GM19468 (cell line): ENCODE results near the gene DIRAS1.
"Not testable (repeated sequence)": the region's sequence is repeated elsewhere in the genome, so short reads cannot be mapped to it uniquely, and the experiment has no call there.

Source experiments
- ATAC-seq: cut with Tn5 transposase; IDR thresholded peaks from one replicate; pipeline ENCODE4 v1.9.1; 2021; ENCODE audit warnings: mild to moderate bottlenecking, moderate library complexity, moderate number of reproducible peaks; ENCODE audit not compliant: unreplicated experiment; ENCODE audit errors: extremely low read depth

Gene DIRAS1

DNA sequence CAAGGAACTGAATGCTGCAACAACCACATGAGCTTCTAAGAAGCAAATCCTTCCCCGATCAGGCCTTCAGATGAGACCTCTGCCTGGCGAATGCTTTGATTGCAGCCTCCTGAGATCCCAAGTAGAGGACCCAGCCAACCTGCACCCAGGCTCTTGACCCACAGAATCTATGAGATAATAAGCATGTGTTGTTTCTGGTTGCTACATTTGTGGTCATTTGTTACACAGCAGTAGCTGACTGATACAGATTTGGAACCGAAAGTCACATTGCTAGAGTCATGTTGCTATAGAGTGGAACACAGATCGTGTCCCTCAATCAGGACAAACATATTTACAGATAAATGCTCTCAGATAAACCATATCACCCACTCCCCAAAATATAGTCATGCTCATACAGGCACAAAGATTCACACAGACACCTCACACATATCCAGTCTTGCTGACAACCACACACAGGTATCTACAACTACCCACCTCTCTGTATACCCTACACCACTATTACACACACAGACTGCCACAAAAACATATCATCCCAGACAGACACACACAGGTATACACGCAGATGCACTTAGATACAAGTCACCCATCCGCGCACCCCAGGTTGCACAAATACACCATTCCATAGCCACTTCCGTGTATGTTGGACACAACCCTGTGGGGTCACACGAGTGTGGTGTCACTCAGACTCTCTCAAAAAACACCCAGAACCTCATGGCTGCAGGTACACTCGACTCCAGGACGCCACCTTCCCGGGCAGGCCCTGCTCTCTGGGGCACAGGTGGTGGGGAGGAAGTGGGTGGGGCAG, 5.5 kb downstream of the DIRAS1 start:
- no peak for ATAC-seq

- no peak for ATAC-seq
These were observed 6.5 kb downstream of the DIRAS1 start for GRCh38 chr19:2714531-2715269.

GRCh38 chr19:2714102-2714501, 7.1 kb downstream of the DIRAS1 start:
- not testable (repeated sequence) for ATAC-seq

GRCh38 chr19:2713170-2713569, 8.0 kb downstream of the DIRAS1 start:
- ATAC-seq: not testable (repeated sequence)

GRCh38 chr19:2711875-2712205, 9.3 kb downstream of the DIRAS1 start:
- ATAC-seq: no peak

GRCh38 chr19:2711172-2711874, 9.8 kb downstream of the DIRAS1 start:
- no peak for ATAC-seq

- no peak for ATAC-seq
These were observed 14.9 kb downstream of the DIRAS1 start for GRCh38 chr19:2706251-2706650.

DNA sequence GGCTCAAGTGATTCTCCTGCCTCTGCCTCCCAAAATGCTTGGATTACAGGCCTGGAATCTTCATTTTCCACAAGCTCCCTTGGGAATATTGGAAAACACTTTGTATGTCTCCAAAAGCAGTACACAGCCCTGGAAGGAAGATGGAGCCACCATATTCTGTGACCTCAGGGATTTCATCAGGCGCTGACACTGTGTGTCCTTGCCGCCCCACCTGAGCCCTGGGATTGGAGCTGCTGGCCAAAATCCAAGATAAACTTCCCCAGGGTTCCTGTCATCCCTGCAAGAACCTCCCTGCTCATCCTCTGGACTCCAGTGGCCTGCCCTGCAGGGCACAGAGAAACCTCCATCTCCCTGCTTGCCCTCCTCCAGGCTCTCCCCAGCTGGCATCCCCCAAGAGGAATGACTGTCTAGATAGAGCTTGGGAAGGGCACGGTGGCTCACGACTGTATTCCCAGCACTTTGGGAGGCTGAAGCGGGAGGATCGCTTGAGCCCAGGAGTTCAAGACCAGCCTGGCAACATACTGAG, 17.4 kb downstream of the DIRAS1 start:
- no peak for ATAC-seq

GRCh38 chr19:2703077-2703437, 18.1 kb downstream of the DIRAS1 start:
- no peak for ATAC-seq

- ATAC-seq: peak; percentile 63
These were observed 18.7 kb downstream of the DIRAS1 start, which contains the start of gene GNG7 for GRCh38 chr19:2702170-2703076. Gene GNG7, minus strand, starts transcription at chr19:2702694. Its CDS starts 182,006 bp downstream, at chr19:2520688.

DNA sequence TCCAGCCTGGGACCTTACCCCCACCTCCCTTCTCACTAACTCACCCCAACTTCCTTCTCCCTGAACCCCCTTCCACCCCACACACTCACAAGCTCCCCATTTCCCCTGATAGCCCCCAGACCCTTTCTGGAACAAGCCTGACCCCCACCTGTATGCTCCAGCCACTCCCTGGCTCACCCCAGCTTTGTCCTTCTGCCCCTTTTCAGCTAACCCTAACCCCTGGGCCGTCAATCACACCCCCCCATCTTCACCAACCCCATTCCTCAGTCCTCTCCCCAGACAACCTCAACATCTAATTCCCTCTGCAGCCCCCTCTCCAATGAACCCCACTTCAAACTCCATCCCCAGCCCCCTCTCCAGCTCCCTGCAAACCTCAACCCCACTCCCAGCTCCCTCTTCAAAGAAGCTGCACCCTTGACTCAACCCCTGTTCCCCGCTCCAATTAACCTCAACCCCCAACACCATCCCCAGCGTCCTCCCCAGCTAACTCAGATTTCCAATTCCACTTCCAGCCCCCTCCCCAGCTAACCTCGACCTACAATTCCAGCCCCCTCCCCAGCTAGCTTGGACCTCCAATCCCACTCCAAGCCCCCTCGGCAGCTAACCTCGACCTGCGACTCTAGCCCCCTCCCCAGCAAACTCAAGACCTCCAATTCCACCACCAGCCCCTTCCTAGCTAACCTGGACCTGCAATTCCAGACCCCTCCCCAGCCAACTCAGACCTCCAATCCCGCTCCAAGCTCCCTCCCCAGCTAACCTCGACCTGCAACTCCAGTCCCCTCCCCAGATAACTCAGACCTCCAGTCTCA, 19.6 kb downstream of the DIRAS1 start:
- ATAC-seq: no peak

DNA sequence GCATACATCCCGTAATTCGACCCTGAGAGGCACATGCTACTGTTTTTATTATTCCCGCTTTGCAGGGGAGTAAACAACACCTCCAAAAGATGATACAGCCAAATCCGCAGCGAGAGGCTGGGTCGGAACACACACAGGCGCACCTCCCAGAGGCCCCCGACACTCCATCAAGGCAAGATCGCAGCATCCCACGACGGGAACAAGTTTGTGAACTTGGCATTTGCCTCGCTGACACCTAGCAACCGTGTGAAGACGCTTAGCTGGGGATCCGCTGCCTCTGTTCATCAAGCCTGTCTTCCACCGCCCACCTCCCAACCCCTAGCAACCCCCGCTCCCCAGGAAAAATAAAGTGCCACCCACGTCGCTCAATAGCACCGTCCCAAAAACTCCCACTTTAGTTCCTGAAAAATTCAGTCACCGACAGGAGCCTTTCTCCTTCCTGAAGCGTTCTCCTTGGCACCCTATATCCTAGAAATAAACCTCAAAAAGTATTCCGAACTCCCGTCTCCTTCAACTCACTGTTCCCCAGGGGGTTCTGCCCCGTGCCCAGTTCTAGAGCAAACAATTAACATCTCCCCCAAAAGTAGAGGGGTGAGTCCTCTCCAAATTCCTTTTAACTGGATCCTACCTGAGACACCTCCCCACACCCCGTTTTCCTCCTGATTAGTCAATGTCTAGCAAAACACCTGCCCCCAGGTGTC, 20.4 kb downstream of the DIRAS1 start:
- ATAC-seq: no peak

GRCh38 chr19:2699413-2700140, 21.6 kb downstream of the DIRAS1 start:
- ATAC-seq: no peak

DNA sequence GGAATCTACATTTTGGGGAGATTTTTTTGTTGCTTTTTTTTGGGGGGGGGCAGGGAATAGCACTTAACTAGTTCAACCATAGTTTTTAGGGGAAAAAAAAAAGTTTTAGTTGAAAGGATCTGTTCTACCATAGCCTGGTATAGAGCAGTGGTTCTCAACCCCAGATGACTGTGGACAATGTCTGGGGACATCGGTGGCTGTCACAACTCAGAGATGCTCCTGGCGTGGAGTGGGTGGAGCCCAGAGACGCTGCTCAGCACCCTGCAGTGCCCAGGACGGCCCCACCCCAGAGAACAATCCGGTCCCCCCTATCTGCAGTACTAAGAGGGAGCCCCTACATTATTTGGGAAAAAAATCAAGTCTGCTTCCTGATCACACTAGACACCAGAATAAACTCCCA, 27.0 kb downstream of the DIRAS1 start:
- ATAC-seq: no peak

DNA sequence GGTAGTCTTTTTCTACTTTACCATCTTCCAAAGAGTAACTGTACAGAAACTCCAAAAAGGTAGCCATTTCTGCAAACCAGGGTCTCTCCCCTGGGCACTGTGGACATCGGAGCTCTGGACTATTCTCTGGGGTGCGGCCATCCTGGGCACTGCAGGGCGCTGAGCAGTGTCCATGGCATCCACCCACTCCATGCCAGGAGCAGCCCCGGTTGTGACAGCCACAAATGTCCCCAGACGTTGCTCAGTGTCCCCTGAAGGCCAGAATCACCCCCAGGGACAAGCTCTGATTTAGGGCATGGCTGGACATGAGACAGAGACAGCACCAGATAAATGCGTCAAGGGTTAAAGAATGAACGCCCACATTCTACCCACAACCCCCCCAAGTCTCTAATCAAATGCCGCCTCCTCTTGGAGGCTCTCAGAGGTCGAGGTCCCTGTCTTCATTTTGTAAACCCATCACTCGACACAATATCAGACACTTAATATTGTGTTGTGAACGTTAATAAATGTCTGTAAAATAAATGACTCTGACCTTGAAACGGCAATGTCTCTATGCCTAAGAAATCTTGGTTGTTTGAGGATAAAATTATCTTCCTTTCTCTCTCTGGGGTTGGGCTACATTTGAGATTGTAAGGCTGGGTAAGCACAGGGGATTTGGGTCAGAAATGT, 27.5 kb downstream of the DIRAS1 start:
- ATAC-seq: no peak

DNA sequence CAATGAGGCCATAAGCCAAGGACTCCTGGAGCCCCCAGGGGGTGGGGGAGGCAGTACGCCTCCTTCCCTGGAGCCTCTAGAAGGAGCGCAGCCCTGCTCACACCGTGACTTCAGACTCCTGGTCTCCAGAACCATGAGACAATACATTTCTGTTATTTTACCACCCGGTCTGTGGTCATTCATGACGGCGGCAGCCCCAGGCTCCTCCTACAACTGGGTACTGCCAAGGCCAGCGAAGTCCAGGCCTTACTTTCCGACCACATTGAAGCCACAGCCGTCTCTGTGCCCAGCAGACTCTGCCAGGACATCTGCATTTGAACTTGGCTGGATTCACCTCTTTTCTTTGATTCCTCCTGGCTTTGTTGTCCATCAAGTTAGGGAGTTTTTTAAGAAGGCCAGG, 29.2 kb downstream of the DIRAS1 start:
- ATAC-seq: no peak

- ATAC-seq: no peak
These were observed 30.3 kb downstream of the DIRAS1 start for GRCh38 chr19:2690856-2691255.
